A673 (cell line): ENCODE measurements around the gene CAAP1. TPM values are rescaled to one million over a fixed set of nuclear protein-coding genes. Genes with fewer than 3 reads are reported as not detected.
A peak's percentile ranks its signal among the peaks of the same experiment; 100 is the strongest.

Experiments
- Bru-seq: library from RNA; stranded (reverse); fragments of 400-500 nt; gene quantifications from one replicate; lab custom pipeline; 2021; lab: Mats Ljungman, UMichigan
- BruChase-seq, 2 experiments: library from RNA; stranded (reverse); fragments of 400-500 nt; gene quantifications; one replicate each; lab custom pipeline; 2021; lab: Mats Ljungman, UMichigan
- BruUV-seq: library from RNA; stranded (reverse); fragments of 400-500 nt; replicated peaks from 2 replicates; lab custom pipeline; 2021; lab: Mats Ljungman, UMichigan
- CTCF ChIA-PET: fragments of 300-600 bp; sonication (Branson Sonifier 250); formaldehyde crosslinking; loops from one replicate; lab custom pipeline; 2022; ENCODE audit warnings: antibody characterized with exemption; lab: Charles Lee
- POLR2A ChIA-PET: fragments of 300-600 bp; sonication (Branson Sonifier 250); formaldehyde crosslinking; loops from one replicate; lab custom pipeline; 2022; ENCODE audit warnings: antibody characterized with exemption; ENCODE audit not compliant: low non-redundant PET; lab: Charles Lee
- DNase-seq: peaks from one replicate; pipeline ENCODE4 v3.0.0-alpha.2; 2015; ENCODE audit warnings: low spot score
- H3K27ac ChIP-seq: fragments of 200-600 bp; sonication (generic); 2 replicates; pipeline ENCODE4 v1.5.1; 2016; ENCODE audit warnings: mixed run types, low read depth, mild to moderate bottlenecking, mixed read lengths, antibody characterized with exemption, low read length; ENCODE audit not compliant: poor library complexity, severe bottlenecking
- H3K27me3 ChIP-seq: fragments of 200-600 bp; sonication (generic); replicated peaks from 2 replicates; pipeline ENCODE4 v1.6.1; 2017; ENCODE audit warnings: mixed run types, low read depth, mild to moderate bottlenecking, mixed read lengths, antibody characterized with exemption, low read length; ENCODE audit not compliant: insufficient read depth, poor library complexity
- H3K36me3 ChIP-seq: fragments of 200-600 bp; sonication (generic); 2 replicates; pipeline ENCODE4 v1.6.1; 2016; ENCODE audit warnings: mixed run types, mild to moderate bottlenecking, mixed read lengths, antibody characterized with exemption, low read length; ENCODE audit not compliant: insufficient read depth, poor library complexity, severe bottlenecking
- H3K4me1 ChIP-seq: fragments of 200-600 bp; sonication (generic); 2 replicates; pipeline ENCODE4 v1.6.1; 2017; ENCODE audit warnings: mixed run types, mild to moderate bottlenecking, mixed read lengths, antibody characterized with exemption, low read length; ENCODE audit not compliant: insufficient read depth, poor library complexity, severe bottlenecking
- H3K4me3 ChIP-seq: fragments of 200-600 bp; sonication (generic); 2 replicates; pipeline ENCODE4 v1.5.1; 2016; ENCODE audit warnings: low read depth, mixed run types, mild to moderate bottlenecking, mixed read lengths, low read length; ENCODE audit not compliant: poor library complexity, severe bottlenecking
- H3K9me3 ChIP-seq: fragments of 200-600 bp; sonication (generic); 2 replicates; pipeline ENCODE4 v1.6.1; 2016; ENCODE audit warnings: mixed run types, low read depth, mild to moderate bottlenecking, mixed read lengths, antibody characterized with exemption, low read length; ENCODE audit not compliant: poor library complexity, severe bottlenecking
- CTCF ChIP-seq: fragments of 300-800, 200-600 bp; sonication (generic); conservative IDR thresholded peaks from 2 replicates; pipeline ENCODE4 v1.5.1; 2017; ENCODE audit warnings: low read depth, mild to moderate bottlenecking, antibody characterized with exemption, low read length, moderate library complexity, mixed read lengths
- EZH2 ChIP-seq: fragments of 200-600 bp; sonication (generic); IDR thresholded peaks from 2 replicates; pipeline ENCODE4 v1.6.1; 2017; ENCODE audit warnings: borderline replicate concordance, low read depth, mild to moderate bottlenecking, mixed read lengths, antibody characterized with exemption, low read length; ENCODE audit not compliant: poor library complexity, severe bottlenecking
- intact Hi-C: fragments of 100-400 bp; cut with micrococcal nuclease; formaldehyde crosslinking; loops from one replicate; pipeline ENCODE4 v1.10.0; 2022; ENCODE audit not compliant: unreplicated experiment
- long read RNA-seq: library from polyadenylated mRNA; stranded (forward); transcript quantifications from one replicate; pipeline ENCODE4 v2.0.0, GENCODE V29; 2022
- total RNA-seq: library from RNA; stranded (reverse); gene quantifications from 2 replicates; pipeline ENCODE4 v1.2.3, GENCODE V29; 2021

Gene CAAP1
- total RNA-seq (9.1 and 10.0 TPM in 2 replicates), Bru-seq, nascent RNA (percentile 74 among the genes with signal in this experiment), BruChase-seq, experiment 1, labeled RNA remaining after a 2-hour chase (percentile 70 among the genes with signal in this experiment), BruChase-seq, experiment 2, labeled RNA remaining after a 6-hour chase (percentile 64 among the genes with signal in this experiment)
- long read RNA-seq, transcript CAAP1-206 (6 exons, 1,532 nt): major isoform, 8 of 14 reads
- long read RNA-seq, partial matches to known transcripts: 0 of 14 reads
- long read RNA-seq, other reads (novel, unspliced or antisense): 2 of 14 reads

- peak; percentile 91 for DNase-seq
- TF ChIP-seq EZH2 (no peak), CTCF (peak; percentile 37; the same call in 1 of the 2 replicates)
- Histone ChIP-seq H3K4me1 (no peaks in the 10 kb centered on the region), H3K27ac (peak within 1 kb of the TSS; percentile 97), H3K36me3 (no peaks in the 10 kb centered on the region), H3K4me3 (peak within 1 kb of the TSS; percentile 92), H3K27me3 (no peaks in the 10 kb centered on the region), H3K9me3 (no peaks in the 10 kb centered on the region)
- CTCF ChIA-PET: no interaction called here
- POLR2A ChIA-PET: interaction anchor here (0.5 kb wide), 1 partner anchor 681 kb away, joined by 3 read pairs; no protein-coding TSS in a partner anchor
- intact Hi-C loops: loop anchor here (1.0 kb wide), 1 partner anchor 55 kb away; the partner anchor contains the start of gene PLAA
- no TSS peak for BruUV-seq
These were observed at the start of gene CAAP1 for GRCh38 chr9:26892251-26893029. Gene CAAP1, minus strand, starts transcription at chr9:26892802. Its CDS starts 87 bp downstream, at chr9:26892715.

GRCh38 chr9:26940779-26941178 lies 48.2 kb upstream of the CAAP1 start:
- intact Hi-C loops: no loop called here
- ChIA-PET CTCF (no interaction called here), POLR2A (no interaction called here)
- H3K4me3 ChIP-seq: no peak overlapping the region
- no TSS peak for BruUV-seq
- peaks cover 3% of the 10 kb centered on the region for H3K36me3 ChIP-seq
- H3K27ac ChIP-seq: no peak overlapping the region
- DNase-seq: no peak
- peaks cover 12% of the 10 kb centered on the region for H3K9me3 ChIP-seq
- H3K4me1 ChIP-seq: peaks cover 11% of the 10 kb centered on the region
- no peaks in the 10 kb centered on the region for H3K27me3 ChIP-seq
- TF ChIP-seq CTCF: no peak
- TF ChIP-seq EZH2: no peak

- no peak for DNase-seq
- H3K4me1 ChIP-seq: peaks cover 11% of the 10 kb centered on the region
- ChIA-PET POLR2A (no interaction called here), CTCF (no interaction called here)
- H3K27ac ChIP-seq: no peak overlapping the region
- no peaks in the 10 kb centered on the region for H3K27me3 ChIP-seq
- H3K4me3 ChIP-seq: no peak overlapping the region
- TF ChIP-seq CTCF (no peak), EZH2 (no peak)
- BruUV-seq: no TSS peak
- peaks cover 12% of the 10 kb centered on the region for H3K9me3 ChIP-seq
- peaks cover 3% of the 10 kb centered on the region for H3K36me3 ChIP-seq
- intact Hi-C loops: no loop called here
These were observed 47.5 kb upstream of the CAAP1 start for GRCh38 chr9:26939955-26940711.
